Measurements from ENCODE around the gene CRACR2B.

The CRACR2B gene

DNA sequence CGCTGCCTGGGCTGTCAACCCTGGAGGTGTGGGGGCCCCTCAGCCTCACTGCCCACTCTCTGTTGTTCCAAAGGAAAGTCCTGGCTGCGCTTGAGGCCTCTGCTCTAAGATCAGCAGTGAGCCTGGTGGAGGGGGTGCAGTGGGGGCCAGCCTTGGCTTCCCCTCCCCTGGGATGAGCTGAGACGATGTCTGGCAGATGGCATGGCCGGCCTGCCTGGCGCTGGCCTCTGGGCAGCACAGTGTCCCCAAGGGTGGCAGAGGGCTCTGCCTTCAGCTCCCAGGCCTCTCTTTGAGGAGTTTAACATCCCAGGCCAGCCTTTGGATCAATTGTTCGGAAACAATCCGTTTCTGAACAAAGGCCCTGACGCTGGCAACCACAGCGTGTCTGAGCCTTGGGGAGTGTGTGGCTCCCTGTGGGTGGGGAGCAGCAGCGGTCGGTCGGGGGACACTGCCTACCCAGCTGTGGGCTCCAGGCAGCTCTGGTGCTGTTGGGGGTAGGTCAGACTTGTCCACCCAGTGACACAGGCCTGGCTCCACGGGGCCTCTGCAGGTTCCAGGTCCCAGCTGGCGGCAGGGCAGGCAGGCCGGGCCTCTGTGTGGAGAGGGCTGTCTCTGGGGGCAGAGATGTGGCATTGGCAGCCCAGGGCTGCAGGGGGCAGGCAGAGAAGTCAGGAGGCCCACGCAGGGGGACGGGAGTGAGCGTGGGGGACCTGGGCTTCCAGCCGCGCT is 27.0 kb downstream of the CRACR2B start:
- DNase-seq (ENCODE audit: low spot score) = no peak

DNA sequence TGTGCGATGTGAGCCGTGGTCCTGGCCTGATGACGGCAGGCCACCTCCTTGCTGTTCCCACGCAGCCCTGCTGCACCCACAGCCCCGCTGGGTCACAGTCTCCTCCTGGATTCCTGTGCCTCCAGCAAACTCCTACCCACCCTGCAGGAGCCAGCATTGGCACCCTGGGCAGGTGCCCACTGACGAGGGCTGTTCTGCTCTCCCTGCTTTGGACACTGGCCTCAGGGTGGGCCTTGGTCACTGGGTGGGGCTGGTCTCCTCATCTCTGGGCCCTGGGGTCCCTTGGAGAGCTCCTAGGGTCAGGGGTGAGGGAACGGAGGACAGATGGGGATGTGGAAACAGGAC is 27.6 kb downstream of the CRACR2B start:
- no peak for DNase-seq (ENCODE audit: low spot score)

DNA sequence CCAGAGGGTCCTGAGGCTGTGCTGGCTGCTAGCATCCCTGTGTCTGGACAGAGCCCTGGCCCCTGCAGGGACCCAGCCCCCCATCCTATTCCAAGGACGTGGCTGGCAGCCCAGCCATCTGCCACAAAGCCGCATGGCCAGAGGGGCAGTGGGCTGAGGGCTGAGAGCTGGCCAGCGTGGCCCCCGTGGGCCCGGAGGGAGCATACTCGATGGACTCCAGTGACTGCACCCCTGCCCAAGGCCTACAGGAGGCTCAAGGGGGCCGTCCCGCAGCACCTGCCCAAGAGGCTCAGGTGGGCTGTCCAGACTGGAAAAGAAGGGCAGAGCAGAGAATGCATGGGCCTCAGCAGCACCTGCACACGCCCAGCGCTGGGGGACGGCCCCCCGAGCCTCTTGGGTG is 28.1 kb downstream of the CRACR2B start:
- DNase-seq (ENCODE audit: low spot score) = no peak

GRCh38 chr11:856397-856796 is 28.7 kb downstream of the CRACR2B start:
- DNase-seq (ENCODE audit: low spot score) = no peak

DNA sequence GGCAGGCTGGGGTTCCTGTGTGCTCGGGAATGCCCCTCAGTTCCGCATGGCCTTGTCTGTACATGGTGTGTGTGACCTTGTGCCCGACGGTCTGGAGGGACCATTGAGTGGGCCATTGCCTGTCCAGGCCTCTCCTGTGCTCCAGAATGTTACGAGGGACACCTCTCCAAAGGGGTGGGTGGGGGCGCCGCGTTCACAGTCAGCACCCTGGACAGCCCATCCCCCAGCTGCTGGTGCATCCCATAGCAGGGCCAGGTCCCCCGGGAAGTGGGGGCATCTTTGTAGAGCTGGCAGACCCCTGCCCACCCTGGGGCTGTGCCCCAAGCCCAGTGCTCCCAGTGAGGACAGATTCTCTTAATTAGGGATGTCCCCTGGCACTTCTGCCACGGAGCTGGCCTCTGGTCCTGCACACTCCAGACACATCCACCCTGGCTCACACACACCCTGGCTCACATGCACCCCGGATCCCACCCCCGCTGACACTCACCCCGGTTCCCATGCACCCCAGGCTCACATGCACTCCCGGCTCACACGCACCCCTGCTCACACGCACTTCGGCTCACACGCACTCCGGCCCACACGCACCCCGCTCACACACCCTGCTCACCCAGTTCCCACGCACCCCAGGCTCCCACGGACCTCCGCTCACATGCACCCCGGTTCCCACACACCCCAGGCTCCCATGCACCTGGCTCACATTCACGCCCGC is 30.5 kb downstream of the CRACR2B start:
- no peak for DNase-seq (ENCODE audit: low spot score)

DNA sequence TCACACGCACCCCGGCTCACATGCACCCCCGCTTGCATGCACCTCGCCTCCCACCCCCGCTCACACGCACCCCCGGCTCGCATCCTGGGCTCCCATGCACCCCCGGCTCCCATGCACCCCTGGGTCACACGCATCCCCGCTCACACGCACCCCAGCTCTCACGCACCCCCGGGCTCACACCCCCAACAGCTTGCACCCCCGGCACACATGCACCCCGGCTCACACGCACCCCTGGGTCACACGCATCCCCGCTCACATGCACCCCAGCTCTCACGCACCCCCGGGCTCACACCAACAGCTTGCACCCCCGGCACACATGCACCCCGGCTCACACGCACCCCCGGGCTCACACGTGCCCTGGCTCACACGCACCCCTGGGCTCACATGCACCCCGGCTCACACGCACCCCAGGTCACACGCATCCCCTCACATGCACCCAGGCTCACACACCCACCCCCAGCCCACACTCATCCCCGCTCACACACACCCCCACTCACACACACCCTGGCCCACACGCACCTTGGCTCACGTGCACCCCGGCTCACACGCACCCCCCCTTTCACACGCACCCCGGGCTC is 31.1 kb downstream of the CRACR2B start:
- no peak for DNase-seq (ENCODE audit: low spot score)

- peak; percentile 88 for DNase-seq (ENCODE audit: low spot score)
Measured at GRCh38 chr11:859394-860131, 31.8 kb downstream of the CRACR2B start.

DNA sequence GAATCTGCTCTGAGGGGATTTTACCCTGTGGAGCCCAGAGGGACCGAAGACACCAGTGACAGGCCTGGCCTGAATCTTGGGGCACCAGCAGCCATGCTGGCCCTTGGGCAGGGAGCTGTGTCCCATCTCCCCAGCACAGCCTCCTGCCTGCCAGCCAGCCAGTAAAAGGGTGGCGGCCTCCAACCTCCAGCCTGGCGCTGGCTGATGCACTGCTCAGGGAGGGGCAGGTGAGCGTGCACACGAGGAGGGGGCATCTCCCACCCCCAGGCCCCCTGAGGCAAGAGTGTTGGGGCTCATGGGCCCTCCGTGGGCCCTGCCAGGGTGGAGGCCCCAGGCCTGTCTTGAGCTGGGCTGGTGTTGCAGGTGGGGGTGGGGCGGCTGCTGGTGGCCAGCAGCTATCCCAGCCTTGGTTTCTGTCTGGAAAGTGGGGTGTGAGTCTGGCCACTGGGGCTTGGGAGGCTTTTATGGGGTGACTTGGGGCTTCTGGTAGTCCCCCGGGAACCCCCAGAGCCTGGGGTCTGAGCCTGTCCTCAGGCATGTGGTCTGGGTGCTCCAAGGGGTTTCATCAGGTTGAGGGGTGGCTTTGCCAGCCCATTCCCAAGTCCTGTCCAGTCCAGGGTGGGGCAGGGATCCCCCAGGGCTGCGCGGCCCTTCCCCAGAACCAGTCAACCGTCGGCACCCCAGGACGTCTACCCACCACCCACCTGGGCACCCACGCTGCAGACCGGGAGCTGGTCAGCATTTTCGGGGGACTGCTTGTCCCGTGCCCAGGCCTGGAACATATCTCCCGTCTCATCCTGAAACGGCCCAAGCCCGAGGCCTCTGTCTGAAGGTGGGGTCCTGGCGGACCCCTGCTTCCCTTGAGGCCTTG is 32.8 kb downstream of the CRACR2B start:
- peak; percentile 49 for DNase-seq (ENCODE audit: low spot score)

- no peak for DNase-seq (ENCODE audit: low spot score)
Measured at GRCh38 chr11:861105-861479, 33.4 kb downstream of the CRACR2B start.

DNA sequence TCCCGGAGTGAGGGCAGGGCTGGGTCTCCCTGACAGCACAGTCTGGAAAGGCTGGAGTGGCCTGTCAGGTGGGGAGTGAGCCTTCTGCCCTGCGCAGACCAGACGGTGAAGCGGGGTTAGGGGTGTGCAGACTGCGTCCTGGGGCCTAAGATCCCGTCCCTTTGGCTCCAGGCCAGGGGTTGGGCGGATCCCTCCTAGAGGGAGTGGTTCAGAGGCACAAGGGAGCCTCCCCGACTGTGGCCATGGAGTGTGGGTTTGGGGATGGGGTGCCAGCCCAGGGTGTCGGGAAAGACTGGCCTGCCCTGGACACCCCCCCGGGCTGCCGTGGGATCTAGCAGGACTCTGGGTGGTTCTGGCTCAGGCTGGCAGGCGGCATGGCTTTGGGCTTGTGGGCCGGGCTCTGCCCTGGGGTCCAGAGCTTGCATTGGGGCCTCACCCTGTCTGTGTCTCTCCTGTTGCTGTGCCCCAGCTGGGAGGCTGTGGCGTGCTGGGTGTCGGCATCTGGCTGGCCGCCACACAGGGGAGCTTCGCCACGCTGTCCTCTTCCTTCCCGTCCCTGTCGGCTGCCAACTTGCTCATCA is 34.5 kb downstream of the CRACR2B start:
- peak; percentile 84 for DNase-seq (ENCODE audit: low spot score)

DNA sequence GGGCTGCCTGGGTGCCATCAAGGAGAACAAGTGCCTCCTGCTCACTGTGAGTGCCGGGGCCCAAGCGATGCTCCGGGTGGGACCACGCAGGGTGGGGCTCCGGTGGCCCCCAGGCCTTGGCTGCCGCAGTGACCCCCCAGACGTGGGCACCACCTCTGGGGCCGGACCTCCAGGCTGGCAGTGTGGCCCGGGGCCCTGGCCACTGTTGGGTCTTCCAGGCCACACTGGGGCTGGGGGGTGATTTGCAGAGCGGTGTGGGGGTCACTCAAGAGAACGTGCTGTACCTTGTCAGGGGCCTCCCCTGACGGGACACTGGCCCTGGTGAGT is 34.9 kb downstream of the CRACR2B start:
- no peak for DNase-seq (ENCODE audit: low spot score)

GRCh38 chr11:863023-863909 is 35.5 kb downstream of the CRACR2B start:
- no peak for DNase-seq (ENCODE audit: low spot score)

DNA sequence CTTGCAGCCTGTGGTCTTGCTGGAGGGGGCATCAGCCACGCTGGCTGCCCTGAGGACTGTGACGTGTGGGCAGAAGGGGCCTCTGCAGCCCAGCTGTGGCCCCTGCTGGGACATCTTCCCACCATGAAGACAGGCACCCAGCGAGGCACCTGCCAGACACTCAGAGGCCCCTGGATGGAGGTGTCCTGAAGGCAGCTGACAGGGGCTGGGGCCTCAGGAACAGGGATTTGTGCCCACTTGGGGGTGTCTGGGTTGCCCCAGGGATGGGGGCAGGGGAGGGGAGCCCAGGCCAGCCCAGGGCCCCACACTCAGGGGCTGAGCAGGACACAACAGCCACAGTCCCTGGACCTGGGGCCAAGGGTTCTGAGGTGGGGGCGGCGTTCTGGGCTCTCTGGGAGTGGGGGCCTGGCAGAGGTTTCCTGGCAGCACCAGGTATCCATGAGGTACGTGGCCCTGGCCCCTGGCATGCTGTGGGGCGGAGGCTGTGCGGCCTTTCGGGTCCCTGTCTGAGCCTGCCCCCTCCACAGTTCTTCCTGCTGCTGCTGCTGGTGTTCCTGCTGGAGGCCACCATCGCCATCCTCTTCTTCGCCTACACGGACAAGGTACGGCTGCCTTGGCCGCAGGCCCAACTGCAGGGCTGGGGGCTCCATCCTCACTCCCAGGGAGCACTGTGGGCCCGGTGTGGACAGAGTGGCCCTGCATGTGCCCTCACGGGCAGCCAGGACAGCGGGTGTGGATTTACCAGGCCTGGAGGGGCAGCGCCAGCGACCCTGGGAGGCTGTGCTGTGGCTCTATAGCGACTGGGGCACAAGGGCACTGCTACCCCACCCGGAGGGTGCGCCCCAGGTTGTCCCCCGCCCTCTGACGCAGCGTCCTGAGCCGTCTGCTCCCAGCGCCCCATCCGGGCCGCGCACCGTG is 36.5 kb downstream of the CRACR2B start:
- no peak for DNase-seq (ENCODE audit: low spot score)

DNA sequence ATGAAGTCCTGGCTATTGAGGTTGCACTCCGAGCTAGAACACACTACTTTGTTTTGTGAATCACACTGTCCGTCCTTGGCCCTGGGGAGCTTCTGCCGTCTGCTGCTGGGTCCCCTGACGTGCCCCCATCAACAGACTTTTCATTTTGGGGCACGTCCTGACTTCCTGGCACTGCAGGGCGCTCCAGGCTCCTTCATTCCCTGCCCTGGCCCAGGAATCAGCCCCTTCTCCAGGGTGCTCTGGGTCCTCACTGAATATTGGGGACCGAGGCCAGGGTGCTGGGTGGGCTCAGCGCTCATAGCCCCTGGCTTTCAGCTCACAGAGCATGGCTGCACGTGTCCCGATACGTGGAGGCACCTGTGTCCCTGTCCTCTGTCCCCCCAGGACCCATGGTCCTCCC is 37.2 kb downstream of the CRACR2B start:
- no peak for DNase-seq (ENCODE audit: low spot score)

DNA sequence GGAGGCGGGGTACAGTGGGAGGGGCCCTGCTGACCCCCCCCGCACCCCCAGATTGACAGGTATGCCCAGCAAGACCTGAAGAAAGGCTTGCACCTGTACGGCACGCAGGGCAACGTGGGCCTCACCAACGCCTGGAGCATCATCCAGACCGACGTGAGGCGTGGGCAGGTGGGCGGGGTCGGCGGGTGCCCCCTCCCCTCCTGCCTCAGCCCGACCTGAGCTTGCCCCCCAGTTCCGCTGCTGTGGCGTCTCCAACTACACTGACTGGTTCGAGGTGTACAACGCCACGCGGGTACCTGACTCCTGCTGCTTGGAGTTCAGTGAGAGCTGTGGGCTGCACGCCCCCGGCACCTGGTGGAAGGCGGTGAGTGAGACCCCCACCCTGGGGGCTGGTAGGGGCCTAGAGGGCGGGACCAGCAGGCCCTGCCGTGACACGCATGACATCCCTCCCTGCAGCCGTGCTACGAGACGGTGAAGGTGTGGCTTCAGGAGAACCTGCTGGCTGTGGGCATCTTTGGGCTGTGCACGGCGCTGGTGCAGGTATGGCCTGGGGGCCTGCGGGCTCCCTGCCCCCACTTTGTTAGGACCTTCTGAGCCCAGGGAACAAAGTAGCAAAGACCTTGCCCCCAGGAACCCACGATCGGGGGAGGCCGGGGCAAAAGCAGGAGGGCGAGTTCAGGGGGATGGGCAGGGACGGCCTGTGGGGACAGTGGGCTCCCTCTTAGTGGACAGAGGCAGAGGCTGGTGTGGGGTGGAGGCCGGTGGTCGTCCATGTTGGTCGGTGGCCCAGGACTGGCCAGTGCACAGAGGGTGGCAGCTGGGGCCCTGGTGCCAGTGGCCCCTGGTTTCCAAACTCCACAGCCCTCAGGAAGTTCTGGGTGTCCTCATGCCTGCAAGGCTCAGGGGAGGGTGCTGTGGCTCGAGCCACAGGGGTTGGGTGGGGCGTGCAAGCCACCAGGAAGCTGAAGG is 38.0 kb downstream of the CRACR2B start:
- DNase-seq (ENCODE audit: low spot score) = no peak

DNA sequence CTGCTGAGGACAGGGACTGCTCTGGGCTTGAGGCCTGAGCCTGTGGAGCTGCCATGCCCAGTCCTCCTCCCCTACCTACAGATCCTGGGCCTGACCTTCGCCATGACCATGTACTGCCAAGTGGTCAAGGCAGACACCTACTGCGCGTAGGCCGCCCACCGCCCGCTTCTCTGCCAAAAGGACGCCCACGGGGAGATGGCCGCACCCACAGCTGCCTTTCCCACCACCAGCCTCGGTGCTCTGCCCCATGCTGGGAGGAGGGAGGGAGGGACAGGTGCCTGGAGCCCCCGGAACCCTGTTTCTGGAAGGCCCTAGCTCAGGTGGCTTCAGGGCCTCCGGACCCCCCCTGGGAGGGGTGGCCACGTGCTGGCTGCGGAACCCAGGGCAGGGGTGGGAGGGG is 38.8 kb downstream of the CRACR2B start:
- DNase-seq (ENCODE audit: low spot score) = no peak

DNA sequence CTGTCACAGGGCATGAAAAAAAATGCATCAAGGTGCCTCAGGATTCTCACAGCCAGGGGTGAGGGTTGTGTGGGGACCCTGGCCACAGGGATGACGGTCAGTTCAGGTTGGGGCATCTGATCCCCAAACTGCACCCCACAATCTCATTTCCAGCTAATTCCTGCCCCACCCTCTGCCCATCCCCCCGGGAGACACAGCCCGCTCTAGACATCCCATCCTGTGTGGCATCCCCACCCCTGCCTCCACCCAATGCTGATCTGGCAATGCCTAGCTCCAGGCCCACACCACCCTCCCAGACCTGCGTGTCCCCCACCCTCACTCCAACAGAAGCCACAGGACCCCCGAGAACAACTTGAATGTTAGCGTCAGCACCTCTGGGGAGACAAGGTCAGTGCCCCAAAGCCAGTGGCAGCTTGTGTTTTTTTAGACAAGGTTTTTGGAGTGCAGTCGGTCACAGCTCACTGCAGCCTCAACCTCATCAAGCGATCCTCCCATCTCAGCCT is 40.2 kb downstream of the CRACR2B start:
- DNase-seq (ENCODE audit: low spot score) = no peak

DNA sequence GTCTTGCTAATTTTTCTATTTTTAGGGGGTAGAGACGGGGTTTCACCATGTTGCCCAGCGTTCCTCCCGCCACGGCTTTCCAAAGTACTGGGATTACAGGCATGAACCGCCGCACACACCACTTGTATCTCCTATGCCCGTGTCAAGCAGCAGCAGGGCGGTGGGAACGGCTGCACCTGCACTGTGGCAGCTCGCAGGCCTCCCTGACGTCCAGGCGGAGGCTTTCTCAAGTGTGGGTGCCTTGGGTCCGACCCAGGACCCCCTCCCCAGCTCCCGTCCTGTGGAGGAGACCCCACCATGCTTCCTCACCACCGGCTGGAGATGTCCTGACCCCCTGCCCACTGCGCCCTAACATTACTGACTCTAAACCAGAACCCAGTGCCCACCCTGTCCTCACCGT is 40.7 kb downstream of the CRACR2B start:
- no peak for DNase-seq (ENCODE audit: low spot score)
